SK-N-SH treated with all-trans-retinoic acid at 6 μM for 48 hours (cell line): ENCODE results near the gene ZNF2.

ENCODE experiments used
- ARNTL ChIP-seq: fragments of 450-650 bp; formaldehyde crosslinking; IDR thresholded peaks from 2 replicates; pipeline ENCODE4 v1.5.0; 2020; ENCODE audit warnings: low read depth, mild to moderate bottlenecking, moderate library complexity, borderline replicate concordance
- CREB5 ChIP-seq: fragments of 250-450 bp; sonication (Bioruptor Pico); IDR thresholded peaks from 2 replicates; pipeline ENCODE4 v1.5.1; 2020; ENCODE audit warnings: low read depth, mild to moderate bottlenecking, moderate library complexity
- GLIS3 ChIP-seq: fragments of 250-450 bp; sonication (Bioruptor Pico); IDR thresholded peaks from 2 replicates; pipeline ENCODE4 v1.5.0; 2020; ENCODE audit warnings: mild to moderate bottlenecking, moderate library complexity
- ISL1 ChIP-seq: fragments of 250-450 bp; sonication (Bioruptor Pico); IDR thresholded peaks from 2 replicates; pipeline ENCODE4 v2.1.2; 2022; ENCODE audit warnings: mild to moderate bottlenecking, moderate library complexity
- PATZ1 ChIP-seq: fragments of 250-450 bp; sonication (Bioruptor Pico); IDR thresholded peaks from 2 replicates; pipeline ENCODE4 v1.8.0; 2020; ENCODE audit warnings: mild to moderate bottlenecking, moderate library complexity, borderline replicate concordance
- POU6F1 ChIP-seq: fragments of 250-450 bp; sonication (Bioruptor Pico); IDR thresholded peaks from 2 replicates; pipeline ENCODE4 v1.8.0; 2021; ENCODE audit warnings: low read depth, mild to moderate bottlenecking, moderate library complexity, borderline replicate concordance
- ZFP3 ChIP-seq: fragments of 250-450 bp; sonication (Bioruptor Pico); IDR thresholded peaks from 2 replicates; pipeline ENCODE4 v1.5.0; 2020; ENCODE audit warnings: mild to moderate bottlenecking, moderate library complexity
- ZFP30 ChIP-seq: fragments of 450-650 bp; formaldehyde crosslinking; IDR thresholded peaks from 2 replicates; pipeline ENCODE4 v1.5.0; 2022; ENCODE audit warnings: mild to moderate bottlenecking, moderate library complexity

- no peak for TF ChIP-seq PATZ1
- no peak for TF ChIP-seq ISL1 (CRISPR knock-in tag)
- TF ChIP-seq POU6F1 = no peak
- TF ChIP-seq ZFP3 (CRISPR knock-in tag) = no peak
- TF ChIP-seq GLIS3 = no peak
- TF ChIP-seq ARNTL = no peak
- no peak for TF ChIP-seq CREB5 (CRISPR knock-in tag)
- no peak for TF ChIP-seq ZFP30 (CRISPR knock-in tag)
These were observed 38.3 kb downstream of the ZNF2 start for GRCh38 chr2:95203911-95204310.
